Measurements from ENCODE around the gene IFNK.

DNA sequence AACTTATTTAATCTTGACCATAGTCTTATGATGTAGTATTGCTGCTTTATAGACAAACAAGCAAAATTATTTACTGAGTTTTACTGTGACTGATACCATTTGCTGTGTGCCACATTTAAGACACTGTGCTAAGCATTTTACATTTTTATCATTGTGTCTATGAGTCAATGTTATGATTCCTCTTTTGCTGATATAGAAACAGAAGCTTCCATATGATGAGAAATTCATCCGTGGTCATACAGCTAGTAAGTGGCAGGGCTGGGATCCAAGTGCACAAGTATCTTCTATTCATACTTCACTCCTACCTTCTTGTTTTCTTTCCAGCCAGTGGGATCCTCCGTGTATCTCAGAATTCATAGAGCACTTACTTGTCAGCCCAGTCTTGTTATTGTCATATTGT is 17.1 kb upstream of the IFNK start:
- TF ChIP-seq, protein P1, sequence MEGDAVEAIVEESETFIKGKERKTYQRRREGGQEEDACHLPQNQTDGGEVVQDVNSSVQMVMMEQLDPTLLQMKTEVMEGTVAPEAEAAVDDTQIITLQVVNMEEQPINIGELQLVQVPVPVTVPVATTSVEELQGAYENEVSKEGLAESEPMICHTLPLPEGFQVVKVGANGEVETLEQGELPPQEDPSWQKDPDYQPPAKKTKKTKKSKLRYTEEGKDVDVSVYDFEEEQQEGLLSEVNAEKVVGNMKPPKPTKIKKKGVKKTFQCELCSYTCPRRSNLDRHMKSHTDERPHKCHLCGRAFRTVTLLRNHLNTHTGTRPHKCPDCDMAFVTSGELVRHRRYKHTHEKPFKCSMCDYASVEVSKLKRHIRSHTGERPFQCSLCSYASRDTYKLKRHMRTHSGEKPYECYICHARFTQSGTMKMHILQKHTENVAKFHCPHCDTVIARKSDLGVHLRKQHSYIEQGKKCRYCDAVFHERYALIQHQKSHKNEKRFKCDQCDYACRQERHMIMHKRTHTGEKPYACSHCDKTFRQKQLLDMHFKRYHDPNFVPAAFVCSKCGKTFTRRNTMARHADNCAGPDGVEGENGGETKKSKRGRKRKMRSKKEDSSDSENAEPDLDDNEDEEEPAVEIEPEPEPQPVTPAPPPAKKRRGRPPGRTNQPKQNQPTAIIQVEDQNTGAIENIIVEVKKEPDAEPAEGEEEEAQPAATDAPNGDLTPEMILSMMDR (tag by site-specific recombination; IDR thresholded peaks at IDR 0.05), result no peak
- TF ChIP-seq FEZF1 (tag by site-specific recombination; IDR thresholded peaks at IDR 0.05), result no peak
- TF ChIP-seq, protein P2, sequence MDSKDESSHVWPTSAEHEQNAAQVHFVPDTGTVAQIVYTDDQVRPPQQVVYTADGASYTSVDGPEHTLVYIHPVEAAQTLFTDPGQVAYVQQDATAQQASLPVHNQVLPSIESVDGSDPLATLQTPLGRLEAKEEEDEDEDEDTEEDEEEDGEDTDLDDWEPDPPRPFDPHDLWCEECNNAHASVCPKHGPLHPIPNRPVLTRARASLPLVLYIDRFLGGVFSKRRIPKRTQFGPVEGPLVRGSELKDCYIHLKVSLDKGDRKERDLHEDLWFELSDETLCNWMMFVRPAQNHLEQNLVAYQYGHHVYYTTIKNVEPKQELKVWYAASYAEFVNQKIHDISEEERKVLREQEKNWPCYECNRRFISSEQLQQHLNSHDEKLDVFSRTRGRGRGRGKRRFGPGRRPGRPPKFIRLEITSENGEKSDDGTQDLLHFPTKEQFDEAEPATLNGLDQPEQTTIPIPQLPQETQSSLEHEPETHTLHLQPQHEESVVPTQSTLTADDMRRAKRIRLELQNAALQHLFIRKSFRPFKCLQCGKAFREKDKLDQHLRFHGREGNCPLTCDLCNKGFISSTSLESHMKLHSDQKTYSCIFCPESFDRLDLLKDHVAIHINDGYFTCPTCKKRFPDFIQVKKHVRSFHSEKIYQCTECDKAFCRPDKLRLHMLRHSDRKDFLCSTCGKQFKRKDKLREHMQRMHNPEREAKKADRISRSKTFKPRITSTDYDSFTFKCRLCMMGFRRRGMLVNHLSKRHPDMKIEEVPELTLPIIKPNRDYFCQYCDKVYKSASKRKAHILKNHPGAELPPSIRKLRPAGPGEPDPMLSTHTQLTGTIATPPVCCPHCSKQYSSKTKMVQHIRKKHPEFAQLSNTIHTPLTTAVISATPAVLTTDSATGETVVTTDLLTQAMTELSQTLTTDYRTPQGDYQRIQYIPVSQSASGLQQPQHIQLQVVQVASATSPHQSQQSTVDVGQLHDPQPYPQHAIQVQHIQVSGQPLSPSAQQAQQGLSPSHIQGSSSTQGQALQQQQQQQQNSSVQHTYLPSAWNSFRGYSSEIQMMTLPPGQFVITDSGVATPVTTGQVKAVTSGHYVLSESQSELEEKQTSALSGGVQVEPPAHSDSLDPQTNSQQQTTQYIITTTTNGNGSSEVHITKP (tag by site-specific recombination; IDR thresholded peaks at IDR 0.05), result no peak

All from HEK293 (cell line).